Activated naive CD4-positive, alpha-beta T cell treated with anti-CD3 and anti-CD28 coated beads, Interleukin-2, amount 50 U/mL, for 72 hours (primary cell): ENCODE data around the gene DCP1B. TPM values are rescaled to one million over a fixed set of nuclear protein-coding genes. Genes with fewer than 3 reads are reported as not detected.
"Not testable (repeated sequence)": the region's sequence is repeated elsewhere in the genome, so short reads cannot be mapped to it uniquely, and the experiment has no call there.

Source experiments
- ATAC-seq, 2 donors: fragments of 150-1000 bp; cut with Tn5 transposase; 2 replicates each; pipeline ENCODE4 v1.10.0; 2021; ENCODE audit warnings: mild to moderate bottlenecking in 2 of 2, moderate library complexity in 2 of 2
- DNase-seq, 2 donors: peaks; one replicate each; pipeline ENCODE4 v3.0.0; 2021 to 2022; ENCODE audit warnings: low spot score in 2 of 2
- H3K27ac Mint-ChIP-seq, 2 donors: one replicate each; pipeline ENCODE4 v1.8.0; 2022; ENCODE audit warnings: mild to moderate bottlenecking in 2 of 2, mixed read lengths in 2 of 2
- H3K36me3 Mint-ChIP-seq, 2 donors: one replicate each; pipeline ENCODE4 v1.8.0; 2022; ENCODE audit warnings: mixed read lengths in 2 of 2
- H3K9me3 Mint-ChIP-seq, 2 donors: one replicate each; pipeline ENCODE4 v1.8.0; 2022; ENCODE audit warnings: mixed read lengths in 2 of 2
- total RNA-seq, 2 donors: library from RNA; stranded (reverse); gene quantifications; one replicate each; pipeline ENCODE4 v1.2.3, GENCODE V29; 2022

DCP1B gene
- total RNA-seq, 2 donors from 2014 or later = 9.0 to 13.6 TPM

GRCh38 chr12:1962051-1963020 is 41.9 kb downstream of the DCP1B start:
- peak overlapping the region in 1 of 2 donors; percentile 16 for H3K27ac Mint-ChIP-seq
- DNase-seq (no peak), ATAC-seq (no peak)
- H3K36me3 Mint-ChIP-seq = peaks cover 0 to 25% of the 10 kb centered on the region in 2 donors
- H3K9me3 Mint-ChIP-seq = no peaks in the 10 kb centered on the region

- Mint-ChIP-seq H3K36me3 (peaks cover 0 to 15% of the 10 kb centered on the region in 2 donors), H3K27ac (no peak overlapping the region), H3K9me3 (no peaks in the 10 kb centered on the region)
- ATAC-seq (no peak), DNase-seq (no peak)
These were observed 47.5 kb downstream of the DCP1B start for GRCh38 chr12:1956716-1957115.

GRCh38 chr12:1949771-1950470 is 54.3 kb downstream of the DCP1B start:
- no peak for ATAC-seq

GRCh38 chr12:1948883-1949282 is 55.4 kb downstream of the DCP1B start:
- ATAC-seq = no peak
- peaks cover 4 to 16% of the 10 kb centered on the region in 2 donors for H3K36me3 Mint-ChIP-seq

More at GRCh38 chr12:1949771-1950470, 54.3 kb downstream of the DCP1B start:
- Mint-ChIP-seq H3K36me3 (peaks cover 4 to 9% of the 10 kb centered on the region in 2 donors), H3K9me3 (no peaks in the 10 kb centered on the region), H3K27ac (peak overlapping the region; percentile 35 to 76)
- DNase-seq = no peak

GRCh38 chr12:1947081-1947480 is 57.2 kb downstream of the DCP1B start:
- ATAC-seq (no peak), DNase-seq (no peak)
- peaks cover 0 to 18% of the 10 kb centered on the region in 2 donors for H3K36me3 Mint-ChIP-seq
- peak overlapping the region in 1 of 2 donors; percentile 62 for H3K27ac Mint-ChIP-seq
- H3K9me3 Mint-ChIP-seq = no peaks in the 10 kb centered on the region

More at GRCh38 chr12:1948883-1949282, 55.4 kb downstream of the DCP1B start:
- DNase-seq = no peak
- no peaks in the 10 kb centered on the region for H3K9me3 Mint-ChIP-seq
- H3K27ac Mint-ChIP-seq = no peak overlapping the region

GRCh38 chr12:1946296-1946695 is 58.0 kb downstream of the DCP1B start:
- Mint-ChIP-seq H3K36me3 (peaks cover 0 to 18% of the 10 kb centered on the region in 2 donors), H3K9me3 (no peaks in the 10 kb centered on the region), H3K27ac (no peak overlapping the region)
- no peak for ATAC-seq
- DNase-seq = no peak

- DNase-seq, H3K9me3 Mint-ChIP-seq, ATAC-seq, H3K27ac Mint-ChIP-seq: not testable (repeated sequence)
- H3K36me3 Mint-ChIP-seq = peaks cover 0 to 18% of the 10 kb centered on the region in 2 donors
These were observed 58.8 kb downstream of the DCP1B start for GRCh38 chr12:1945502-1945901.

- Mint-ChIP-seq H3K27ac (peak overlapping the region in 1 of 2 donors; percentile 54), H3K9me3 (no peaks in the 10 kb centered on the region), H3K36me3 (peaks cover 0 to 11% of the 10 kb centered on the region in 2 donors)
- DNase-seq (peak; percentile 74 to 89), ATAC-seq (peak; percentile 94 to 99)
These were observed 64.3 kb downstream of the DCP1B start for GRCh38 chr12:1939801-1940607.

GRCh38 chr12:1939331-1939730 is 64.9 kb downstream of the DCP1B start:
- no peaks in the 10 kb centered on the region for H3K9me3 Mint-ChIP-seq
- H3K36me3 Mint-ChIP-seq = peaks cover 0 to 7% of the 10 kb centered on the region in 2 donors
- ATAC-seq = no peak

GRCh38 chr12:1937481-1938224 is 66.6 kb downstream of the DCP1B start:
- ATAC-seq (no peak), DNase-seq (no peak)
- no peaks in the 10 kb centered on the region for H3K9me3 Mint-ChIP-seq
- H3K36me3 Mint-ChIP-seq = no peaks in the 10 kb centered on the region
- H3K27ac Mint-ChIP-seq = peak overlapping the region in 1 of 2 donors; percentile 76

More at GRCh38 chr12:1939331-1939730, 64.9 kb downstream of the DCP1B start:
- no peak overlapping the region for H3K27ac Mint-ChIP-seq
- DNase-seq = no peak

- peak overlapping the region in 1 of 2 donors; percentile 76 for H3K27ac Mint-ChIP-seq
- no peak for ATAC-seq
- H3K9me3 Mint-ChIP-seq = no peaks in the 10 kb centered on the region
- no peak for DNase-seq
- H3K36me3 Mint-ChIP-seq = no peaks in the 10 kb centered on the region
These were observed 67.6 kb downstream of the DCP1B start for GRCh38 chr12:1936406-1937320.

- Mint-ChIP-seq H3K36me3 (no peaks in the 10 kb centered on the region), H3K9me3 (no peaks in the 10 kb centered on the region), H3K27ac (no peak overlapping the region)
- no peak for DNase-seq
- no peak for ATAC-seq
These were observed 68.4 kb downstream of the DCP1B start for GRCh38 chr12:1935700-1936378.

- no peak for DNase-seq
- H3K9me3 Mint-ChIP-seq = no peaks in the 10 kb centered on the region
- no peaks in the 10 kb centered on the region for H3K36me3 Mint-ChIP-seq
- peak overlapping the region in 1 of 2 donors; percentile 1 for H3K27ac Mint-ChIP-seq
- no peak for ATAC-seq
These were observed 69.0 kb downstream of the DCP1B start for GRCh38 chr12:1935242-1935641.

- Mint-ChIP-seq H3K36me3 (no peaks in the 10 kb centered on the region), H3K9me3 (no peaks in the 10 kb centered on the region), H3K27ac (peak overlapping the region in 1 of 2 donors; percentile 1)
- ATAC-seq (no peak), DNase-seq (no peak)
These were observed 69.4 kb downstream of the DCP1B start for GRCh38 chr12:1934831-1935230.
